AG20443 (cell line): ENCODE results near the gene TMEM79.

Experiments
- DNase-seq: peaks from one replicate; pipeline ENCODE4 v3.0.0; 2012; ENCODE audit warnings: low spot score, mixed read lengths

TMEM79 gene, protein sequence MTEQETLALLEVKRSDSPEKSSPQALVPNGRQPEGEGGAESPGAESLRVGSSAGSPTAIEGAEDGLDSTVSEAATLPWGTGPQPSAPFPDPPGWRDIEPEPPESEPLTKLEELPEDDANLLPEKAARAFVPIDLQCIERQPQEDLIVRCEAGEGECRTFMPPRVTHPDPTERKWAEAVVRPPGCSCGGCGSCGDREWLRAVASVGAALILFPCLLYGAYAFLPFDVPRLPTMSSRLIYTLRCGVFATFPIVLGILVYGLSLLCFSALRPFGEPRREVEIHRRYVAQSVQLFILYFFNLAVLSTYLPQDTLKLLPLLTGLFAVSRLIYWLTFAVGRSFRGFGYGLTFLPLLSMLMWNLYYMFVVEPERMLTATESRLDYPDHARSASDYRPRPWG

DNA sequence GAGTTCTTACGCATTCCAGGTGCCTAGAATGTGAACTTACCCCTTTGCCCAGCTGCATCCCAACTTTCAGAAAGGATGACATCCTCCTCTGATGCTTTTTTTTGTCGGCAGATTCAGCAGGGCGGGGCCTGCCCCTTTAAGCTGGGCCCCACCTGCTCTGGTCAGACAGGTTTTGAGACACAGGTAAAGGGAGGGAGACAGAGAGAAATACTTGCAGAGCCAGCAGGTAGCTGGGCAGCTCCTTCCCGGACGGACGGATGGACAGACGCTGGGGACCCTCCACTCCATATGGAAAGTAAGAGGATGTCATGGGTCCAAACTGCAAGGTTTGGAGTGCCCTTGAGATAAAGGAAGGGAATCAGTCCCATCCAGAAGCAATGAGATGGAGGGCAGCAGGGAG is at the start of gene TMEM79:
TSS of gene TMEM79 (plus strand) at position 214 of the 400 bp plus-strand sequence. CDS start 902 bp downstream, outside the sequence.
- DNase-seq, result no peak

DNA sequence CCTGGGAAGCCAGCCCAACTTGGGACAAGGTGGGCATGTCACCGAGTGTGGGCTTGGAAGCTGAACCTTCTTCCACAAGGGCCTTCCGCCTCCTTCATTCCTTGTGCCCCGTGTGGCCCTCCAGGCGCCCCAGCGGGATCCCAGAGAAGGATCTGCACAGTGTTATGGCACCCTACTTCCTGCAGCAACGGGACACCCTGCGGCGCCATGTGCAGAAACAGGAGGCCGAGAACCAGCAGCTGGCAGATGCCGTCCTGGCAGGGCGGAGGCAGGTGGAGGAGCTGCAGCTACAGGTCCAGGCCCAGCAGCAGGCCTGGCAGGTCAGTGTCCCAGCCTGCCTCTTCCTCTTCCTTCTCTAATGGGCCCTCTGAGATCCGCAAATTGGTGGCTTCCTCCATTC is 48.0 kb upstream of the TMEM79 start:
- DNase-seq, result no peak

DNA sequence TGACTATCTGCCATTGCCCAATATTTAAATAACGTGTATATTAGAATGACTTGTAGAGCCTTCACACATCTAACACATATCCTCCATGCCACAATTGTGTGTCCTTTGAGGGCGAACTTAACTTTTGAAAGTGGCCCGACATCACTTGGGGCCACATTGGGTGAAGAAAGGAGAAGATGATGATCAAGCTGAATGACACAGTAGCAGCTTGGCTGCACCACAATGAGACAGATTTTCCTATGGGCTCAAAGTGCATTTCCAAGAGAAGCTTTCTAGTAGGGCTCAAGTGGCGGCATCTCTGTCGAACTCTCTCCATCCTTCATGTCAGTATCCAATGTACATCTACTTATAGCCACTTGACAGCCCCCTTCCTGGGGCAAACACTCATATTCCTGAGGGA is 45.9 kb upstream of the TMEM79 start:
- no peak for DNase-seq

DNA sequence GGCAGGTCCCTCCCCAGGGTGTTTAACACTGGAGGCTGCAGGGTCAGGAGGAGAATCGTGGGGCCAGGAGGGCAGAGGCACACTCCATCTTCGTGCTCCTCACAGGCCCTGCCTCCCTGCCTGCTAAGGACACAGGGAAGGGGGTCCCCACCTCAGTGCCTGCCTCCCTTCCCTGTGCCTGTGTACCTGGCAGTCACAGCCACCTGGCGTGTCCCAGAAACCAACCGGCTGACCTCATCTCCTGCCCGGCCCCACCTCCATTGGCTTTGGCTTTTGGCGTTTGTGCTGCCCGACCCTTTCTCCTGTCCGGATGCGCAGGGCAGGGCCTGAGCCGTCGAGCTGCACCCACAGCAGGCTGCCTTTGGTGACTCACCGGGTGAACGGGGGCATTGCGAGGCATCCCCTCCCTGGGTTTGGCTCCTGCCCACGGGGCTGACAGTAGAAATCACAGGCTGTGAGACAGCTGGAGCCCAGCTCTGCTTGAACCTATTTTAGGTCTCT is 42.8 kb upstream of the TMEM79 start:
- DNase-seq, result peak; percentile 79

- DNase-seq, result no peak
Observed at GRCh38 chr1:156241926-156242325, 42.2 kb upstream of the TMEM79 start, which contains the start of gene BGLAP. Gene BGLAP (plus strand): TSS chr1:156242184. CDS start chr1:156242232, 48 bp downstream.

- no peak for DNase-seq
Observed at GRCh38 chr1:156242738-156243137, 41.4 kb upstream of the TMEM79 start.

- no peak for DNase-seq
Observed at GRCh38 chr1:156244126-156244525, 40.0 kb upstream of the TMEM79 start.

GRCh38 chr1:156244712-156245111 is 39.4 kb upstream of the TMEM79 start:
- DNase-seq, result no peak

DNA sequence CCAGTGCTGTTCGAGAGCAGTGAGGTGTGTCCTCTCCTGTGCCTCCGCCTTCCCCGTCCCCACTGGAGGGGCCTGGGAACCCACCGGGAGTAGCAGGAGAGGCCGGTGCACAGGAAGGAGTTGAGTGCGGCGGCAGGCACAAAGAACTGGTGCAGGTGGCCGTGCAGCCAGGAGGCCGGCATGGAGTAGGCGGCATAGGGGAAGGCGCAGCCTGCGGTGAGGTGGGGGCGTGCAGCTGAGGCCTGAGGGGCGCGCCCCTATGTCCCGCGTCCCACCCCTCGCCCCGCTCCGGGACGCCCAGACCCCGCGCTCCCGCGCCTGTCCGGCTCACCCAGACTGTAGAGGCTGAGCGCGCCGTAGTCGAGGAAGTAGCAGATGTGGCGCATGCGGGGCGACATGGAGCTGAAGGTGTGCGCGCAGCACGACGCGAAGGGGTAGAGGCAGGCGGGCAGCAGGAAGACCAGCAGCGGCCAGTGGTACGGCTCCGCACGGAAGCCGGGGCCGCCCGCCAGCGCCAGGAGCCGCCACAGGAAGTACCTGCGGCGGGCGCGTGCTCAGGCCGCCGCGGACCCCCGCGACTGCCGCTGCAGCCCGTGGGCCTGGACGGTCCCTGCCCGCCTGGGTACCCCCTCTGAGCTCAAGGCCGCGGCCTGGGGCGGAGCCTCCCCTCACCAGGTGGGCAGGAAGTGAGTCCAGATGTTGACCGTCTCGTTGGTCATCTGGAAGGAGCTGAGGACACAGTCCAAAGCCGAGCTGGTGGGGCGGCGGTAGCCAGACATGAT is 38.5 kb upstream of the TMEM79 start:
- peak; percentile 50 for DNase-seq

GRCh38 chr1:156246241-156246780 is 37.8 kb upstream of the TMEM79 start:
- no peak for DNase-seq

- peak; percentile 62 for DNase-seq
Observed at GRCh38 chr1:156246781-156247459, 37.2 kb upstream of the TMEM79 start.

GRCh38 chr1:156247460-156248322 is 36.4 kb upstream of the TMEM79 start, which contains the start of gene PAQR6:
Gene PAQR6 (minus strand): TSS chr1:156248056. CDS start chr1:156246731, 1,325 bp downstream.
- peak; percentile 20 for DNase-seq

GRCh38 chr1:156248323-156248683 is 35.8 kb upstream of the TMEM79 start:
- no peak for DNase-seq

DNA sequence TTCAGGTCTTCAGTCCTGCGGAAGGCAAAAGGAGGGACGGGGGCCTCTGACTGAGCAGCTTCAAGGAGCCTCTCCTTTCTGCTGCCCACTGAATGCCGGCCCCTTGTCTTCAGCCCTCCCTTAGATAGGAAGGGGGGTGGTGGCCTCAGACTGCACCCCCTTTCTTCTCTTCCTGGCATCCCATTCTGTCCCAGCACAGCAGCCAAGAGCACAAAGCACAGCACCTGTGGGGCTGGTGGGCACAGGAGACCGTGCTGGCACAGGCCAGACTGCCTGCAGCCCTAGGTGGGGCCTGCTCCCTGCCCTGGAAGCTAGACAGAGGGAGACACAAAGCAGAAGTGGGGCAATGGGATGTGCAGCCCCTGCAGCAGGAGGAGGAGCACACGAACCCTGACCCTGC is 34.5 kb upstream of the TMEM79 start:
- no peak for DNase-seq

- no peak for DNase-seq
Observed at GRCh38 chr1:156251527-156251926, 32.6 kb upstream of the TMEM79 start.

- no peak for DNase-seq
Observed at GRCh38 chr1:156253634-156254033, 30.5 kb upstream of the TMEM79 start.

DNA sequence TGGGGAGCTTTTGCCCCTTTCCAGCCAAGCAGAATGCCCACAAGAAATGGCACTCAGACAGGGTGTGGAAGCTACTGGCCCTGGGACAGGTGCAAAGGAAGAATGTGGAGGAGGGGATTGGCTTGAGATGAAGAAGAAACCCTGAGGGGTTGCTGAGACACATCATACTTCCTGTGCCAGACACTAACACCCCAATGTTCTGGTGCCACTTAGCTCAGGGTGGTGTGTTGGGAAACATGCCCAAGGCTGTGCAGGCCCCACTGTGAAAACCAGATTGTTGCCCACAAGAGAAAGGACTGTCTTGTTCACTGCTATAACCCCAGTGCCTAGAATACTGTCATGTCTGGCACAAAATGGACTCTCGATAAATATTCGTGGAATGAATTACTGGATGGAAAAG is 26.4 kb upstream of the TMEM79 start:
- DNase-seq, result no peak

DNA sequence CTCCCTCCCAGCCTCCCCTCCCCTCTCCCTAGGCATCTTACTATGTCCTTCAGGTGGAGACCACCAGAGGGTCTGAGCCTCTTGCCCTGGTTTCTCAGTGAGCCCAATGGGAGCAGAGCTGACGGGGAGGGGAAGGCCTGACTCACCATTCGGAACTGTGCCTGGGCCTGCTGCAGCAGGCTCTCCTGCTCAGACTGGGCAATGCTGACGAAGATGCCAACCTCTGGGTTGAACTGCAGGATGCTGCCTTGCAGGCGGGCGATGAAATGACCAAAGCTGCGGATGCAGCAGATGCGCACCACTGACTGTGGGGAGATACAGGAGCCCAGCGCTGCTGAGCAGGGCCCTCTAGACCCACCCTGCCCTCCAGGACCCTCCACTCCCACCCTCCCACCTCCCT is 25.3 kb upstream of the TMEM79 start:
- DNase-seq, result no peak

DNA sequence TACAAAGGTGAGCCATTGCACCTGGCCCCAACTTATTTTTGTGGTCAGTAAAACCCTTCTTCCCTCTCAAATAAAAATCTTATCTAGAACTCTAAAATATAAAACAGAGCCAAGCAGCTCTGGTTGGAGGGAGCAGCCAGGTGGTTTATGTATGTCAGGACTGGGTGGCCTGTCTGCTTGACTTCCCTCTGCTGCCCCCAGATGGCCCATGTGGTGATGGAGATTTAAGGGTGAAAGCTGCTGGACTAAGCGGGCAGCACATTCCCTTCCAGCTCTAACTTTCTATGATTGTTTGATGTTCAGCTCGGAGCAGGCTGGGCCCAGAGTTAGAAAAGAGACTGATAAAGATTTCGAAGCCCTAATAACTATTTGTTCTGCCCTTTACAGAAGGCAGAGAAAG is 24.3 kb upstream of the TMEM79 start:
- DNase-seq, result no peak

DNA sequence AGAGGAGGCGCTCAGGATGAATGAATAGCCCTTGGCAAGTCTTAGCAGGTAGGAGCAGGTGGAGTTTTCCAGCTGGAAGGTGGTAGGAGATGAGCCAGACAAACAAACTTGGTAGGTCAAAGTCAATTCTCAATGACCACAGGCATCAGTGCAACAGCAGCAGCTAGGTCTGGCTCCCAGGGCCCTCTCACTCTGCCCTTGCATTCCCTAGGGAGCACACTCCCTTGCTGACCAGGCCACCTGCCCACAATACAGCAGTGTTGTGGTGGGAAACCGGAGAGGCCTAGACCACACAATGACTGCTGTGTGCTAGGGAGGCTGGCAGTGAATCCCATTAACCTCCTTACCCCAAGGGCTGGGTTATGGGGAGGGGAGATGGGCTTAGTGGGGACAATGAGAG is 23.2 kb upstream of the TMEM79 start:
- no peak for DNase-seq
